SH-SY5Y (cell line): ENCODE results near the gene ZNF414.

Source experiments
- GATA2 ChIP-seq: IDR thresholded peaks from 2 replicates; pipeline ENCODE4 v1.6.1; 2011; ENCODE audit warnings: mild to moderate bottlenecking, low read depth, low read length
- GATA3 ChIP-seq: IDR thresholded peaks from 2 replicates; pipeline ENCODE4 v1.6.1; 2011; ENCODE audit warnings: low read depth, mild to moderate bottlenecking, low read length, moderate library complexity

ZNF414 gene

DNA sequence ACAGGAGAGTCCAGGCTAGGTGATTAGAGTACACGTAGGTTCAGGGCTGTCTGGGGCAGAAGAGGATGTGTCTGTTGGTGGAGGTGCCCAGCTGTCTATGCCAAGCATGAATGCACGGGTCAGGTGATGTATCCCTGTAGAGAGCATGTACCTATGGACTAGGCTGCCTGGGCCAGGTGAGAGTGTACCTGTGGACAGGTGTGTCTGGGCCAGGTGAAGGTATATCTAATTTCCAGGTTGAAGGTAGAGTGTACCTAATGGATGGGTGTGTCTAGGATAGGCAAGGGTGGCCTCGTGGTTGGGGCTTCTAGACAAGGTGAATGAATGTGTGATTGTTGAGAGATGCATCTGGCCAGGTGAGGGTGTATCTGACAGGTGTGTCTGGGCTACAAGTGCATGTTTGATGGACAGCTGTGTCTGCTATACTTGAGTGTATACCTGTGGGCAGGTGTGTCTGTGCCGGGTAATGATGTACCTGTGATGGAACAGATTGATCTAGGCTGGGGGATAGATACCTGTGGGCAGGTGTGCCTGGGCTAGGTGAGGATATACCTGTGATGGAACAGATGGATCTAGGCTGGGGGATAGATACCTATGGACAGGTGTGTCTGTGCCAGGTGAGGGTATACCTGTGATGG is 15.5 kb upstream of the ZNF414 start:
- TF ChIP-seq GATA2, result no peak
- TF ChIP-seq GATA3, result no peak

DNA sequence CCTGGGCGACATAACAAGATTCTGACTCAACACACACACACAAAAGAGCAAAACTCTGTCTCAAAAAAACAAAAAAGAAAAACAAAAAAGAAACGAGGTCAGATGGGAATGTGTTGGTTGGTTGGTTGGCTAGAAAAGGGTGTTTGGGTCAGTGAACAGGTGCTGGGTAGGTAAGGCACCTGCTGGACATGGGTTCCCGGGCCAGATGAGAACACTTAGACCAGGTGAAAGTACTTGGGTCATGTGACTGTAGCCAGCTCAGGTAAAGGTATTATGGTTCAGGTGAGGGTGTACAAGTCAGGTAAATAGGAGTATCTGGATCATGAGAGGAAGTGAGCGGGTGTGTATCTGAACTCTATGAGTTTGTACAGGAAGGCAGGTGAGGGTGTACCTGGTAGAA is 14.5 kb upstream of the ZNF414 start:
- TF ChIP-seq GATA3, result no peak
- TF ChIP-seq GATA2, result no peak

DNA sequence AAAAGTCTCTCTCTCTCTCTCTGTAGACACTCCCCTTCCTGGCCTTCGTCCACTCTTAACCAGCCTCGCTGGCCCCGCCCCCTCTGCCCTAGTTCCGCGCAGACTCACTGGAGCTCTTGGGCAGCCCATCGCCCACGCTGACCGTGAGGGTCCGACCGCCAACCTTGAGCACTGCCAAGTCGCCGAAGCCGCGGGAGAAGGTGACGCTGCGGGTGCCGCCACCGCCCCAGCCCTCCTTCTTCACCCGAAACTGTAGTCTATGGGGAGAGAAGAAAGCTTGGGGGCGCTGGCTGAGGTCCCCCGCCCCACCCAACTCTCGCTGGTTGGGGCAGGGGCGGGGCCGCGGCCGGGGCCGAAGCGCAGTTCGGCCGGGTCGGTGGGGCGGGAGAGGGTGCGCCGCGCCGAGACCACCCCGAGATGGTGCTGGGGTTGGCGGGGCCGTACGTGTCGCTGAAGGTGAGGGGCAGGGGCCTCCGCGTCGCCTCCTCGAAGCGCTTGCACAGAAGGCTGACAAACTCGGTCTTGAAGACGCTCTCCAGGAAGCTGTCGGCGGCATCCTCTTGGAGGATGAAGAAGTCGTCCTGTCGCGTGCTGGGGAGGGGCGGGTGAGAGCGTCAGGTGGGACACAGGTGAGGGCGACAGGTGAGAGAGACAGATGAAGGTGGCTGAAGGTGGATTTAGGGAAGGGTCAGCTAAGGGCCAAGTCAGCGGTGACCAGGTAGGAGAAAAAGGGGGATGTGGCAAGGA is 12.6 kb upstream of the ZNF414 start:
- no peak for TF ChIP-seq GATA2
- no peak for TF ChIP-seq GATA3

DNA sequence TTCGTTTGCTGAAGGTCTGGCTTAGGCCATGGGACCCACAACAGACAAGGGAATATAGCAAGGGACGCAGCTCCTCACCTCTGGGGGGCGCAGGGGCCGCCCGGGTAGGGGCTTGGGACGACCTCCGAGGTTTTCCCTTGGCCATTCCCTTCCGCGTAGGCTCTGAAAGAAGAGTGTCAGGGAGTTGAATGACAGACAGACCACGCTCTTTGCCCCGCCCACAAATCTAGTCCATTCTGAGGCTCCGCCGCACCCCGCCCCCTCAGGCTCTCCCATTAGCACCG is 11.4 kb upstream of the ZNF414 start:
- TF ChIP-seq GATA2 (no peak), GATA3 (no peak)

DNA sequence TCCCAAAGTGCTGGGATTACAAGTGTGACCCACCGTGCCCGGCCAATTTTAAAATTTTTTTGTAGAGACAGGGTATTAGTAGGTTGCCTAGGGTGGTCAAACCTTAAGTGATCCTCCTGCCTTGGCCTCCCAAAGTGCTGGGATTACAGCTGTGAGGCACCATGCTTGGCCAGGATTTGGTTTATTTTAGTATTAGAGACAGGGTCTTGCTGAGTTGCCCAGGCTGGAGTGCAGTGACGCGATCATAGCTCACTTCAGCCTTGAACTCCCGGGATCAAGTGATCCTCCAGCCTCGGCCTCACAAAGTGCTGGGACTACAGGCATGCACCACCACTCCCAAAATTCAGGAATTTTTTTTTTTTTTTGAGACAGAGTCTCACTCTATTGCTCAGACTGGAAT is 5.4 kb upstream of the ZNF414 start:
- TF ChIP-seq GATA3 (no peak), GATA2 (no peak)

DNA sequence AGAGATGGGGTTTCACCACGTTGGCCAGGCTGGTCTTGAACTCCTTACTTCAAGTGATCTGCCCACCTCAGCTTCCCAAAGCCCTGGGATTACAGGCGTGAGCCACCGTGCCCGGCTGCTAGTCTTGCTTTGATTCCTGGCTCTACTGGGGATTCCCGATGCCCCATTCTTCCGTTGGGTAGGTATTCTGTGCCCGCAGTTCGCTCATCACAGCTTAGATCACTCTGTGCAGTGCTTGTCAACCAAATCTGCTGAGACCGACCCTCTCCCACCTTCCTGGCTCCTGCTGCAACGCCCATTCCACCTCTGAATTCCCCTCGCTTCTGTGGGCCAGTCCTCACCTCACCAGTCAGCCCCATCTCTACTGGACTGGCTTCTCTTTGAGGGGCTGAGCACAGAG is 4.6 kb upstream of the ZNF414 start:
- TF ChIP-seq GATA2 (no peak), GATA3 (no peak)

DNA sequence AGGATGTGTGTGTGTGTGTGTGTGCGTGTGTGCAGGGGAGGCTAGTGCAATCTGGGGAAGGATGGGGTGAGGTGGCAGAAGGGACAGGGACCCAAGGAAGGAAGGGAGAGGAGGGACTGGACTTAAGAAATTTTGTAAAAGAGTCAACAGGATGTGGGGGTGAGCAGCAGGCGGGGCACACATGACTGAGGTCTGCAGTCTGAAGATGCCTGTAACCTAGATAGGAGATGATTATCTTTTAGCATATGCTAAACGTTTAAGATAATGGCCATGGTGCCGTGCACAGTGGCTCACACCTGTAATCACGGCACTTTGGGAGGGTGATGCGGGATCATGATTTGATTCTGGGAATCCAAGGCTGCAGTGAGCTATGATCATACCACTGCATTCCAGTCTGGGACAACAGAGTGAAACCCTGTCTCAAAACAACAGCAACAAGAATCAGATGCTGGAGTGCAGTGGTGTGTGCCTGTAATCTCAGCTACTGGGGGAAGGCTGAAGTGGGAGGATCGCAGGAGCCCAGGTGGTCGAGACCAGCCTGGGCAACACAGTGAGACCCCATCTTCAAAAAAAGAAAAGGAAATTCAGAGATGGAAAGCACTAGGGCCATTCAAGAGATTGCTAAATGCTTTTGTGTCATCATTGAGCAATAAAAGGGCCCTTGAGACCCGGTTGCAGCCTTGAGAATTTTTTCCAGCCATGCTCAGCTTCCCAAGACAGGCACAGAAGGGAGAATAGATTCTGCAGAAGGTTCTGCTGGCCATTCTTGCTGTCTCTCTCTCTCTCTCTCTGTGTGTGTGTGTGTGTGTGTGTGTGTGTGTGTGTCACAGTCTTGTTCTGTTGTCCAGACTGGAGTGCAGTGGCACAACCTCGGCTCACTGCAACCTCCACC is 3.8 kb upstream of the ZNF414 start:
- TF ChIP-seq GATA3, result no peak
- TF ChIP-seq GATA2, result no peak

DNA sequence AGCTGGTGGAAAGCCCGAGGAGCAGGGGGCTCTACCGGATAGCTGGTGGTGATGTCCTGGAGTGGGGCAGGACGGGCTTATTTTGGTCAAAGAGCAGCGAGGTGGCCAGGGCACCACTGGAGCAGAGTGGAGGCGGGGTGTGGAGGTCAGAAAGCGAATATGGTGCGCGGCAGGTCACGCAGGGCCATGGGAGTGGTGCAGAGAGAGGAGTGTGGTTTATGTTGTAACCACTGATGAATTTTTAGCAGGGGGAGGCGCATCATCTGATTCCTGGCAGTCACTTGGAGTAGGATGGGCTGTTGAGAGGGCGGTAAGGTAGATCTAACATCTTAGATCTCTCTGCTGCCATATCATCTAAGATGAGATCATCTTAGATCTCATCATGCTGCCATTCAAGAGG is 1.4 kb upstream of the ZNF414 start:
- TF ChIP-seq GATA2, result no peak
- TF ChIP-seq GATA3, result no peak

DNA sequence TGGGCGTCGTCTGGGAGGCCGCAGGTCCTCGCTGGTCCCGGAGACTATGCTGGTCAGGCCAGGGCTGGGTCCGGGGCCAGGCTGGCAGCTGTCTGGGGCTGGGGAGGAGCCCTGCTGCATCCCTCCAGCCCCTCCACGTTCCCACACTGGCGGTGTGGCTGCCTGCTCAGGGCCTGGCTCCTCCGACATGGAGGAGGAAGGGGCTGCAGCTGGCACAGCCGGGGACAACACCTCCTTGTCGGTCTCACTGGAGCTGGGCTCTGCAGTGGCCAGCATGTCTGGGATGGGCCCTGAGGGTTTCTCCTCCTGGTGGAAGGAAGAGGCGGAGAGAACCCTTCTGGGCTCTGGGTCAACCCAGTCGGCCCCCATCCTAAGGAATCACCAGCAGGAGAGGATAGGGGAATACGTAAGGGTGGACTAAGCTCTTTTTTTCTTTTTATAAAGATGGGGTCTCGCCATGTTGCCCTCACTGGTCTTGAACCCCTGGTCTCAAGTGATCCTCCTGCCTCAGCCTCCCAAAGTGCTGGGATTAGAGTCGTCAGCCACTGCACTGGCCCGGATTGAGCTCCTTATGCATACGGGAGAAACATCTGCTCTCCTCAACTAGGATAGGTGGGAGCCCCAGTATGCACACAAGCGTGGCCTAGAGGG is 806 bp downstream of the ZNF414 start:
- TF ChIP-seq GATA2, result no peak
- TF ChIP-seq GATA3, result no peak

DNA sequence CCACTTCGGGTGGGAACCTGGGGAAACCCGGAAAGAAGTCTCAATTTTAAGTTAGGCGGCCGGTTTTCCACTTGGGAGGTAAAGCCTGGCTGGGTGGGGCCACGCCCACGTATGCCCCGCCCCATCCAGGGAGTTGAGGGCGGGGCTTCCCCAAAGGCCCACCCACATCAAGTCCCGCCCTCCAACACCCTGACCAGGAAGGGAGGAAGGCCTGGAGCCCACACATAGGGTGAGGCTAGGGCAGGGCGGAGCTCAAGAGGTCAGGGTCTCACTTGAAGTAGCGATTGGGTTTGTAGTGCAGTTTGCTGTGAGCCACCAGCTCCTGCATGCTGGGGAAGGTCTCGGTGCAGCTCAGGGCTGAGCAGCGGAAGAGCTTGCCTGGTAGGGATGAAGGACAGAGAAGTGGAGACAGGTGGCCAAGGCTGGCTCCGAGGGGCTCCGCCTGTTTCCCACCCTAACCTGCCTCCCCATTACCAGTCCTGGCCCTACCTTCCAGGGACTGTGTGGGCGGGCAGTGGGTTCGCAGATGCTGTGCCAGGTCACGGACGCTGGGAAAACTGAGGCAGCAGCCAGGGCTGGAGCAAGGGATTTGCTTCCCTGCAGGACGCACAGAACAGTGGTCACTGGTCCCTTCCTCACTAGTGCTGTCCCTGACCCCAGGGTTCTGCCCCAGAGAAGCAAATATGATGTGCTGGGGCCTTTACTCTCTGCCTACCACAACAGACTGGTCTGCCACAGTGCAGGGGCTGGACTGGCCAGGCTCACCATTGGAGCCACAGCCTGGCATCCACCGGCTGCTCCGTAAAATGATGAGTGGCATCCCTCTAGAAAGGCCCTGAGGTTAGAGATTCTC is 1.6 kb downstream of the ZNF414 start:
- TF ChIP-seq GATA3 (no peak), GATA2 (no peak)

DNA sequence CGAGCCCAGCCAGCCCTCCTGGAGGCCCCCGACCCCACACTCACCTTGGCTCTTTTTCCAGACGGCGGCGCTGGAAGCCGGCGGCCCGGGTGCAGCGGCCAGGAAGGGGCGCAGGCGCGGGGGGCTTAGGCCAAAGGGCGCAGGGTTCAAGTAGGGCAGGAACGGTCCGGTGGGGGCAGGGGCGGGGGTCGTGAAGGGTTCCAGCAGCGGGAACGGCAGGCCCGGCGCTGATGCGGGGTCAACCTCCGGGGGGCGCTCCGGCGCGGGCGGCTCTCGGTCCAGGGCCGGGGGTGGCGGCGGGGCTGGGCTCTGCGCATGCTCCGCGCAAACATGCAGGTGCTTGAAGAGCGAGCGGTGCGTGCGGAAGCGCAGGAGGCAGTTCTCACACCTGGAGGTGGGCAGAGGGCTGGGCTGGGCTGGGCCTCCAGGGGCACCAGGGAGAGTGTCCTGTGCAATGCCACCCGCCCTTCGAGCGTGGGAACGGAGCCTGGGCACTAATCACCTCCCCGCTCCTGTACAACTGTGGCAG is 2.3 kb downstream of the ZNF414 start:
- no peak for TF ChIP-seq GATA3
- no peak for TF ChIP-seq GATA2

DNA sequence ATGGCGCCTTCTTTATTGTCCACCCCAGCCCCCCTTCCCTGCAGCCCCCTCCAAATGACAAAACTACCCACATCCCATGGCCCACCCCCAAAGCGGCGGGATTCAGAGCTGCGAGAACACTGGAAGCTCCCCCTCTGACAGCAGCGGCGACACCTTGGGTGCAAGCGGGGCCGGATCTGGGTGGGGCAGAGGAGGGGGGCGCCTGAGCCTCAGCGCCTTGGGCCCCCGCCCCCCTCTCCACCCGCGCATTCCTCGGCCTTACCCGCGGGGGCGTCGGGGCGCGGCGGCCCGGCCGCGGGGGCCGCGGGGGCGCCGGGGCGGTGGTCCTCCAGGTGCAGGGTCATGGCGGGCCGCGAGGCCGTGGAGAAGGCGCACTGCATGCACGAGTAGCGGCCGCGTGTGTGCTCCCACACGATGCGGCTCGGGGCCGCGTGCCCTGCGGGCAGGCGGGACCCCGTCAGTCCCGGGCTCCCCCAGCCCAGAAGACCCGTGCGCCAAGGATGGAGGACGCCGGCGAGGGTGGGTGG is 3.3 kb downstream of the ZNF414 start:
- TF ChIP-seq GATA2, result no peak

DNA sequence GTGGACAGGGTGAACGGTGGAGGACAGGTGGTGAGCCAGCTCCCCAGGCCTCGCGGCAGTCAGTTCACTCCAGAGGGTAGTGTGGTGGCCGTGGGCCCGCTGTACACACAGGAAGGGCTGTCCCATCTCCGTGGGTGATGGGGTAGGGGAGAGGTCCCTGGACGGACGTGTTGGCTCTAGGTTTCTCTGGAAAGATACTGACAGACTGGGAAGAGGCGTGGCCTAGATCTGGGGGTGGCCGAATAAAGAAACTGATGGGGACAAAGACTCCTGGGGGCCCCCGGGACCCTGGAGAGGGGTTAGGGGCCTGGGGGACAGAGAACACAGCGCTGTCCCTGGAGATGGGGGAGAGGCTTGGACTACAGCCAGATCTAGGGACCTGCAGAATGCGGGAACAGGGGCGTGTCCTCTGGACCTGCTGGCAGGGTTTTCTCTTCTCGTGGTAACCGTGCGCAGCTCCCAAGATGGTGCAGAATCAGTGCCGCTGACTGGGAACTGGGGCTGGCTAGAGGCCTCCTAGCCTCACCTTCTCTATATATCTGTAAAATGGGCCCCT is 7.5 kb downstream of the ZNF414 start:
- TF ChIP-seq GATA2, result no peak
- TF ChIP-seq GATA3, result no peak
